K562 (cell line): ENCODE results near the gene FAM83G. TPM values are rescaled to one million over a fixed set of nuclear protein-coding genes. Genes with fewer than 3 reads are reported as not detected.

Experiments
- ATAC-seq: fragments of 200-7000 bp; cut with Tn5 transposase; 3 replicates; pipeline ENCODE4 v1.9.1; 2020; ENCODE audit warnings: moderate library complexity
- BruUV-seq: library from RNA; stranded (reverse); fragments of 400-500 nt; replicated peaks from 2 replicates; lab custom pipeline; 2021; lab: Mats Ljungman, UMichigan
- CTCF ChIA-PET: fragments of 300-600 bp; formaldehyde crosslinking; extraction: SDS; loops from one replicate; lab custom pipeline; 2021; ENCODE audit warnings: low intra/inter-chr PET ratio; lab: Yijun Ruan, JAX
- POLR2A ChIA-PET: fragments of 300-600, 350-650 bp; sonication (Branson Sonifier 250); formaldehyde crosslinking; extraction: SDS; loops from one replicate; lab custom pipeline; 2021; ENCODE audit warnings: antibody characterized with exemption, inconsistent platforms; lab: Yijun Ruan, JAX
- DNase-seq, 4 experiments: peaks; one replicate each; pipeline versions ENCODE4 v3.0.0 to v3.0.0-alpha.2; 2011 to 2018; ENCODE audit warnings: low spot score in 3 of 4, mixed read lengths in 3 of 4; ENCODE audit errors: extremely low read depth in 1 of 4
- FAIRE-seq: peaks from 2 replicates; lab custom pipeline; 2011; peaks lifted over from hg19 to GRCh38; lab: Jason Lieb, UNC
- H2AFZ ChIP-seq: 2 replicates; pipeline ENCODE4 v1.6.0; 2011; ENCODE audit warnings: low read depth, low read length, control low read depth, inconsistent platforms
- H3K27ac ChIP-seq: fragments of 200-600 bp; 3 replicates; pipeline ENCODE4 v1.8.0; 2011; ENCODE audit warnings: low read depth, mild to moderate bottlenecking, control low read depth, inconsistent platforms, low read length, moderate library complexity, mixed read lengths; ENCODE audit errors: extremely low read depth
- H3K27me3 ChIP-seq, 2 experiments: fragments of 300-600 bp in 1 of 2; 2 replicates in 1 of 2; 3 replicates in 1 of 2; pipeline versions ENCODE4 v1.6.0 to v1.8.0; 2011; ENCODE audit warnings: inconsistent platforms in 2 of 2, low read length in 2 of 2, mild to moderate bottlenecking in 1 of 2, mixed read lengths in 1 of 2, moderate library complexity in 1 of 2; ENCODE audit not compliant: control insufficient read depth in 2 of 2, insufficient read depth in 2 of 2
- H3K36me3 ChIP-seq: fragments of 300-600 bp; 3 replicates; pipeline ENCODE4 v1.8.0; 2011; ENCODE audit warnings: mild to moderate bottlenecking, low read length, inconsistent platforms; ENCODE audit not compliant: control insufficient read depth, insufficient read depth
- H3K4me1 ChIP-seq, 2 experiments: fragments of 200-600 bp in 1 of 2; replicated peaks in 1 of 2; 2 replicates in 1 of 2; 3 replicates in 1 of 2; pipeline versions ENCODE4 v1.5.1 to v1.8.0; 2011; ENCODE audit warnings: inconsistent platforms in 2 of 2, low read length in 2 of 2, mild to moderate bottlenecking in 1 of 2, mixed read lengths in 1 of 2, moderate library complexity in 1 of 2; ENCODE audit not compliant: control insufficient read depth in 2 of 2, insufficient read depth in 2 of 2
- H3K4me2 ChIP-seq: 2 replicates; pipeline ENCODE4 v1.6.1; 2011; ENCODE audit warnings: low read length, control low read depth, inconsistent platforms, mixed read lengths; ENCODE audit not compliant: insufficient read depth
- H3K4me3 ChIP-seq: fragments of 200-600 bp; sonication (generic), shearing (Covaris generic); 2 replicates; pipeline ENCODE4 v1.5.1; 2016; ENCODE audit warnings: control low read depth, inconsistent platforms
- H3K79me2 ChIP-seq: fragments of 200-600 bp; 3 replicates; pipeline ENCODE4 v1.8.0; 2011; ENCODE audit warnings: low read length, inconsistent platforms; ENCODE audit not compliant: control insufficient read depth, insufficient read depth
- H3K9ac ChIP-seq, 2 experiments: 2 replicates each; pipeline versions ENCODE4 v1.6.0 to v1.6.1; 2011; ENCODE audit warnings: low read depth in 2 of 2, low read length in 2 of 2, control low read depth in 1 of 2, inconsistent platforms in 1 of 2, mild to moderate bottlenecking in 1 of 2, mixed read lengths in 1 of 2; ENCODE audit not compliant: insufficient read depth in 1 of 2
- H3K9me1 ChIP-seq: one replicate; pipeline ENCODE4 v1.6.0; 2011; ENCODE audit warnings: inconsistent platforms, mild to moderate bottlenecking, low read length, moderate library complexity; ENCODE audit not compliant: control insufficient read depth, insufficient read depth
- H3K9me3 ChIP-seq: replicated peaks from 2 replicates; pipeline ENCODE4 v1.5.1; 2011; ENCODE audit warnings: low read depth, low read length, inconsistent platforms; ENCODE audit not compliant: control insufficient read depth, insufficient read depth
- H4K20me1 ChIP-seq: replicated peaks from 2 replicates; pipeline ENCODE4 v1.6.1; 2011; ENCODE audit warnings: low read length, inconsistent platforms, mixed read lengths; ENCODE audit not compliant: control insufficient read depth, insufficient read depth
- BRF1 ChIP-seq: IDR thresholded peaks from 3 replicates; pipeline ENCODE4 v1.6.1; 2011; ENCODE audit warnings: borderline replicate concordance, mild to moderate bottlenecking; ENCODE audit not compliant: insufficient read length; ENCODE audit errors: extremely low read depth
- CBX2 ChIP-seq: fragments of 200-600 bp; sonication (generic); IDR thresholded peaks from one replicate; pipeline ENCODE4 v1.6.1; 2012; ENCODE audit warnings: mild to moderate bottlenecking, low read length, inconsistent platforms; ENCODE audit not compliant: insufficient read depth, poor library complexity, severe bottlenecking
- MAZ ChIP-seq, 2 experiments: fragments of 450-650 bp in 1 of 2; sonication (generic) in 1 of 2; formaldehyde crosslinking; IDR thresholded peaks in 1 of 2; conservative IDR thresholded peaks in 1 of 2; 2 replicates each; pipeline versions ENCODE4 v1.4.0 to v1.5.0; 2020; ENCODE audit warnings: mild to moderate bottlenecking in 1 of 2, missing genetic modification reagents in 1 of 2
- NELFE ChIP-seq: IDR thresholded peaks from 2 replicates; pipeline ENCODE4 v1.6.1; 2011; ENCODE audit warnings: mild to moderate bottlenecking; ENCODE audit not compliant: insufficient read depth, insufficient read length
- NFE2 ChIP-seq: IDR thresholded peaks from 2 replicates; pipeline ENCODE4 v1.6.1; 2014; ENCODE audit warnings: antibody characterized with exemption, low read depth
- TAF7 ChIP-seq: fragments of 450-650 bp; IDR thresholded peaks from 2 replicates; pipeline ENCODE4 v1.6.1; 2016; ENCODE audit warnings: missing genetic modification characterization, missing compliant biosample characterization
- XRCC3 ChIP-seq: fragments of 450-650 bp; IDR thresholded peaks from 2 replicates; pipeline ENCODE4 v1.6.1; 2017; ENCODE audit warnings: mild to moderate bottlenecking, moderate library complexity
- ZC3H8 ChIP-seq: fragments of 450-650 bp; IDR thresholded peaks from 2 replicates; pipeline ENCODE4 v1.6.1; 2017
- ZNF655 ChIP-seq: fragments of 250-450 bp; sonication (Bioruptor Pico); IDR thresholded peaks from 2 replicates; pipeline ENCODE4 v1.5.0; 2021
- ZNF780A ChIP-seq: fragments of 250-450 bp; sonication (Bioruptor Pico); IDR thresholded peaks from 2 replicates; pipeline ENCODE4 v1.5.0; 2021; ENCODE audit warnings: mild to moderate bottlenecking
- WGBS: fragments of 100-300 bp; shearing (Covaris generic); methylation state at CpG from one replicate; pipeline ENCODE4 v1.1.6; 2016; ENCODE audit warnings: low coverage, mixed read lengths; ENCODE audit not compliant: insufficient coverage; ENCODE audit errors: missing lambda C conversion rate; 5-methylcytosine and 5-hydroxymethylcytosine counted together
- in situ Hi-C: fragments of 300-500 bp; cut with MboI; formaldehyde crosslinking; loops from 4 replicates; pipeline ENCODE4 v1.15.0; 2018; ENCODE audit warnings: inconsistent platforms, mixed read lengths
- intact Hi-C: fragments of 100-400 bp; cut with micrococcal nuclease; formaldehyde crosslinking; loops from 2 replicates; pipeline ENCODE4 v1.14.2; 2022
- polyA plus RNA-seq, 8 experiments: library from polyadenylated mRNA; depleted of rRNA in 4 of 8; stranded (reverse) in 5 of 8; unstranded in 3 of 8; fragments of >200 nt; fragmentation: Nextera tagmentation in 2 of 8; fragmentation: Illumina TruSeq in 1 of 8; extraction: Ambion mirVana in 2 of 8; extraction: Trizol in 1 of 8; gene quantifications; 2 replicates each; pipeline versions ENCODE4 v1.2.1 to v1.2.3, GENCODE V29; 2011 to 2014; ENCODE audit warnings: inconsistent platforms in 1 of 8, missing spikeins in 1 of 8
- total RNA-seq, 7 experiments: library from RNA; depleted of rRNA in 6 of 7; stranded (reverse); fragments of >200 nt in 6 of 7; fragmentation: Illumina TruSeq in 2 of 7; extraction: Trizol in 2 of 7; gene quantifications; 2 replicates each; pipeline versions ENCODE4 v1.2.1 to v1.2.3, GENCODE V29; 2011 to 2021; ENCODE audit warnings: low replicate concordance in 1 of 7
- TF ChIP-seq, protein P1 (sequence below): fragments of 450-650 bp; IDR thresholded peaks from 2 replicates; pipeline ENCODE4 v1.6.1; 2016; ENCODE audit warnings: low read depth, mild to moderate bottlenecking, moderate library complexity
- TF ChIP-seq, protein P2 (sequence below): sonication (generic); formaldehyde crosslinking; IDR thresholded peaks from 2 replicates; pipeline ENCODE4 v1.8.0; 2022; ENCODE audit warnings: mild to moderate bottlenecking, missing genetic modification reagents
- TF ChIP-seq, protein P3 (sequence below), 2 experiments: fragments of 450-650 bp; IDR thresholded peaks; 2 replicates each; pipeline ENCODE4 v1.6.1; 2018; ENCODE audit warnings: mild to moderate bottlenecking in 2 of 2, low read depth in 1 of 2; ENCODE audit not compliant: partially characterized antibody in 2 of 2

FAM83G gene
- total and polyA plus RNA-seq, 9 of the 15 experiments (the other 6 are each of a cell fraction or from before 2014, with no cell fraction given) = 0.04 to 10.3 (median 4.5) TPM; not detected in 1

- no peak for TF ChIP-seq CBX2
- TF ChIP-seq MAZ (CRISPR knock-in tag; conservative IDR thresholded peaks at IDR 0.05 in 1 of 2, IDR thresholded peaks at IDR 0.05 in 1 of 2) = no peak
- TF ChIP-seq BRF1 = no peak
These were observed 26.9 kb downstream of the FAM83G start (continued) for GRCh38 chr17:18977646-18978045.

- H3K9ac ChIP-seq = no peak overlapping the region
- POLR2A ChIA-PET = interaction anchor here (0.9 kb wide), 1 partner anchor 14 kb away, joined by 4 read pairs; no protein-coding TSS in a partner anchor
- H4K20me1 ChIP-seq = no peaks in the 10 kb centered on the region
- no peak for ATAC-seq
- no peaks in the 10 kb centered on the region for H3K79me2 ChIP-seq
- in situ Hi-C loops (loop anchor here (5.0 kb wide), 1 partner anchor 40 kb away; no protein-coding TSS in a partner anchor), intact Hi-C loops (no loop called here)
- no peaks in the 10 kb centered on the region for H3K9me1 ChIP-seq
- no peaks in the 10 kb centered on the region for H3K9me3 ChIP-seq
- no peak for FAIRE-seq
- H3K4me3 ChIP-seq = no peak overlapping the region
- H3K27me3 ChIP-seq = no peaks in the 10 kb centered on the region
- CTCF ChIA-PET = no interaction called here
- H2AFZ ChIP-seq = no peak overlapping the region
- 76% methylated on average over 4 of the region's 4 CpGs for WGBS
- DNase-seq = no peak
- peaks cover 4 to 38% of the 10 kb centered on the region in 2 experiments; a peak in 4 of 5 replicates for H3K4me1 ChIP-seq
- no TSS peak for BruUV-seq
- no peak overlapping the region for H3K27ac ChIP-seq
- no peak overlapping the region for H3K4me2 ChIP-seq
- H3K36me3 ChIP-seq = peaks cover 35% of the 10 kb centered on the region; the same call in 1 of the 3 replicates
- TF ChIP-seq XRCC3 (no peak), TAF7 (tag) (no peak), ZC3H8 (no peak), ZNF780A (CRISPR knock-in tag) (no peak), ZNF655 (CRISPR knock-in tag) (no peak), NFE2 (no peak), NELFE (no peak)
- TF ChIP-seq, protein P1, sequence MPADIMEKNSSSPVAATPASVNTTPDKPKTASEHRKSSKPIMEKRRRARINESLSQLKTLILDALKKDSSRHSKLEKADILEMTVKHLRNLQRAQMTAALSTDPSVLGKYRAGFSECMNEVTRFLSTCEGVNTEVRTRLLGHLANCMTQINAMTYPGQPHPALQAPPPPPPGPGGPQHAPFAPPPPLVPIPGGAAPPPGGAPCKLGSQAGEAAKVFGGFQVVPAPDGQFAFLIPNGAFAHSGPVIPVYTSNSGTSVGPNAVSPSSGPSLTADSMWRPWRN = no peak
- TF ChIP-seq, protein P2, sequence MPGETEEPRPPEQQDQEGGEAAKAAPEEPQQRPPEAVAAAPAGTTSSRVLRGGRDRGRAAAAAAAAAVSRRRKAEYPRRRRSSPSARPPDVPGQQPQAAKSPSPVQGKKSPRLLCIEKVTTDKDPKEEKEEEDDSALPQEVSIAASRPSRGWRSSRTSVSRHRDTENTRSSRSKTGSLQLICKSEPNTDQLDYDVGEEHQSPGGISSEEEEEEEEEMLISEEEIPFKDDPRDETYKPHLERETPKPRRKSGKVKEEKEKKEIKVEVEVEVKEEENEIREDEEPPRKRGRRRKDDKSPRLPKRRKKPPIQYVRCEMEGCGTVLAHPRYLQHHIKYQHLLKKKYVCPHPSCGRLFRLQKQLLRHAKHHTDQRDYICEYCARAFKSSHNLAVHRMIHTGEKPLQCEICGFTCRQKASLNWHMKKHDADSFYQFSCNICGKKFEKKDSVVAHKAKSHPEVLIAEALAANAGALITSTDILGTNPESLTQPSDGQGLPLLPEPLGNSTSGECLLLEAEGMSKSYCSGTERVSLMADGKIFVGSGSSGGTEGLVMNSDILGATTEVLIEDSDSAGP (CRISPR knock-in tag) = no peak
- TF ChIP-seq, protein P3, sequence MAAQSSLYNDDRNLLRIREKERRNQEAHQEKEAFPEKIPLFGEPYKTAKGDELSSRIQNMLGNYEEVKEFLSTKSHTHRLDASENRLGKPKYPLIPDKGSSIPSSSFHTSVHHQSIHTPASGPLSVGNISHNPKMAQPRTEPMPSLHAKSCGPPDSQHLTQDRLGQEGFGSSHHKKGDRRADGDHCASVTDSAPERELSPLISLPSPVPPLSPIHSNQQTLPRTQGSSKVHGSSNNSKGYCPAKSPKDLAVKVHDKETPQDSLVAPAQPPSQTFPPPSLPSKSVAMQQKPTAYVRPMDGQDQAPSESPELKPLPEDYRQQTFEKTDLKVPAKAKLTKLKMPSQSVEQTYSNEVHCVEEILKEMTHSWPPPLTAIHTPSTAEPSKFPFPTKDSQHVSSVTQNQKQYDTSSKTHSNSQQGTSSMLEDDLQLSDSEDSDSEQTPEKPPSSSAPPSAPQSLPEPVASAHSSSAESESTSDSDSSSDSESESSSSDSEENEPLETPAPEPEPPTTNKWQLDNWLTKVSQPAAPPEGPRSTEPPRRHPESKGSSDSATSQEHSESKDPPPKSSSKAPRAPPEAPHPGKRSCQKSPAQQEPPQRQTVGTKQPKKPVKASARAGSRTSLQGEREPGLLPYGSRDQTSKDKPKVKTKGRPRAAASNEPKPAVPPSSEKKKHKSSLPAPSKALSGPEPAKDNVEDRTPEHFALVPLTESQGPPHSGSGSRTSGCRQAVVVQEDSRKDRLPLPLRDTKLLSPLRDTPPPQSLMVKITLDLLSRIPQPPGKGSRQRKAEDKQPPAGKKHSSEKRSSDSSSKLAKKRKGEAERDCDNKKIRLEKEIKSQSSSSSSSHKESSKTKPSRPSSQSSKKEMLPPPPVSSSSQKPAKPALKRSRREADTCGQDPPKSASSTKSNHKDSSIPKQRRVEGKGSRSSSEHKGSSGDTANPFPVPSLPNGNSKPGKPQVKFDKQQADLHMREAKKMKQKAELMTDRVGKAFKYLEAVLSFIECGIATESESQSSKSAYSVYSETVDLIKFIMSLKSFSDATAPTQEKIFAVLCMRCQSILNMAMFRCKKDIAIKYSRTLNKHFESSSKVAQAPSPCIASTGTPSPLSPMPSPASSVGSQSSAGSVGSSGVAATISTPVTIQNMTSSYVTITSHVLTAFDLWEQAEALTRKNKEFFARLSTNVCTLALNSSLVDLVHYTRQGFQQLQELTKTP (IDR thresholded peaks at IDR 0.05; ENCODE audit: low read depth in 1 of 2, partially characterized antibody in 2 of 2) = no peak
These were observed 27.5 kb downstream of the FAM83G start for GRCh38 chr17:18977021-18977420.
